A549 (cell line): Measurements from ENCODE around the gene FRS2. TPM values are rescaled to one million over a fixed set of nuclear protein-coding genes. Genes with fewer than 3 reads are reported as not detected.

ENCODE experiments used
- ATAC-seq, 2 experiments: fragments of 200-7000 bp in 1 of 2; fragments of >200 bp in 1 of 2; cut with Nextera tagmentation in 1 of 2; cut with Tn5 transposase in 1 of 2; 3 replicates each; pipeline versions ENCODE4 v1.8.0 to v1.9.1; 2018 to 2020; ENCODE audit warnings: mild to moderate bottlenecking in 1 of 2, moderate library complexity in 1 of 2
- CTCF ChIA-PET: fragments of 300-600 bp; sonication (Branson Sonifier 250); formaldehyde crosslinking; extraction: SDS; loops from one replicate; lab custom pipeline; 2021; ENCODE audit warnings: antibody characterized with exemption, inconsistent platforms; lab: Yijun Ruan, JAX
- POLR2A ChIA-PET: fragments of 350-600 bp; formaldehyde crosslinking; extraction: SDS; loops from one replicate; lab custom pipeline; 2021; ENCODE audit warnings: antibody characterized with exemption, inconsistent platforms; lab: Yijun Ruan, JAX
- DNase-seq, 2 experiments: peaks; one replicate each; pipeline versions ENCODE4 v3.0.0 to v3.0.0-alpha.2; 2011 to 2016; ENCODE audit warnings: low read depth in 1 of 2, low spot score in 1 of 2
- FAIRE-seq: peaks from 2 replicates; lab custom pipeline; 2011; peaks lifted over from hg19 to GRCh38; lab: Jason Lieb, UNC
- H3K27ac ChIP-seq, 2 experiments: fragments of >200 bp; sonication (Bioruptor Twin); formaldehyde crosslinking; 3 replicates each; pipeline ENCODE4 v1.5.1; 2016 to 2017
- H3K4me1 ChIP-seq: fragments of >200 bp; sonication (Bioruptor Twin); formaldehyde crosslinking; 3 replicates; pipeline ENCODE4 v1.6.1; 2016
- H3K4me2 ChIP-seq: fragments of >200 bp; sonication (Bioruptor Twin); formaldehyde crosslinking; 3 replicates; pipeline ENCODE4 v1.6.1; 2016
- H3K4me3 ChIP-seq: fragments of >200 bp; sonication (Bioruptor Twin); formaldehyde crosslinking; 3 replicates; pipeline ENCODE4 v1.5.1; 2016
- H3K9me3 ChIP-seq: fragments of >200 bp; sonication (Bioruptor Twin); formaldehyde crosslinking; 3 replicates; pipeline ENCODE4 v1.6.1; 2016
- BHLHE40 ChIP-seq: IDR thresholded peaks from 2 replicates; pipeline ENCODE4 v1.6.1; 2012; ENCODE audit warnings: low read depth, low read length, inconsistent platforms
- CBX8 ChIP-seq: fragments of 200-600 bp; sonication (generic); IDR thresholded peaks from 2 replicates; pipeline ENCODE4 v1.6.1; 2016
- CHD2 ChIP-seq: fragments of 150-350 bp; IDR thresholded peaks from 2 replicates; pipeline ENCODE4 v1.6.1; 2014; ENCODE audit warnings: low read length; ENCODE audit not compliant: partially characterized antibody
- CHD4 ChIP-seq: fragments of 200-600 bp; sonication (generic); IDR thresholded peaks from 2 replicates; pipeline ENCODE4 v1.6.1; 2016; ENCODE audit warnings: antibody characterized with exemption, mild to moderate bottlenecking, borderline replicate concordance
- CTCF ChIP-seq: fragments of >200 bp; sonication (Bioruptor Twin); formaldehyde crosslinking; IDR thresholded peaks from 3 replicates; pipeline ENCODE4 v1.5.1; 2016
- E2F6 ChIP-seq: IDR thresholded peaks from 2 replicates; pipeline ENCODE4 v1.6.1; 2012; ENCODE audit warnings: low read depth, borderline replicate concordance
- FOSL2 ChIP-seq, 2 experiments: fragments of 450-650 bp in 1 of 2; fragments of >200 bp in 1 of 2; sonication (Bioruptor Twin) in 1 of 2; formaldehyde crosslinking; IDR thresholded peaks; 2 replicates each; pipeline versions ENCODE4 v1.5.0 to v1.6.1; 2016 to 2020; ENCODE audit warnings: mild to moderate bottlenecking in 1 of 2, moderate library complexity in 1 of 2
- FOXS1 ChIP-seq: fragments of 250-450 bp; sonication (Bioruptor Pico); IDR thresholded peaks from 2 replicates; pipeline ENCODE4 v1.5.0; 2020; ENCODE audit warnings: mild to moderate bottlenecking, moderate library complexity
- GATA3 ChIP-seq: IDR thresholded peaks from 2 replicates; pipeline ENCODE4 v1.6.1; 2012; ENCODE audit warnings: borderline replicate concordance
- HDAC2 ChIP-seq: fragments of 200-600 bp; sonication (generic); IDR thresholded peaks from 2 replicates; pipeline ENCODE4 v1.6.1; 2016
- HOXB13 ChIP-seq: fragments of 250-450 bp; sonication (Bioruptor Pico); IDR thresholded peaks from 2 replicates; pipeline ENCODE4 v1.5.0; 2020; ENCODE audit warnings: low read depth, mild to moderate bottlenecking, moderate library complexity
- HOXB5 ChIP-seq: fragments of 250-450 bp; sonication (Bioruptor Pico); IDR thresholded peaks from 2 replicates; pipeline ENCODE4 v1.5.0; 2020; ENCODE audit warnings: mild to moderate bottlenecking, moderate library complexity
- MAX ChIP-seq: IDR thresholded peaks from 2 replicates; pipeline ENCODE4 v1.6.1; 2012
- MAZ ChIP-seq: fragments of 150-350 bp; IDR thresholded peaks from 2 replicates; pipeline ENCODE4 v1.6.1; 2014; ENCODE audit warnings: antibody characterized with exemption, low read depth, low read length, borderline replicate concordance
- PHF8 ChIP-seq: fragments of 200-600 bp; sonication (generic); IDR thresholded peaks from 2 replicates; pipeline ENCODE4 v1.6.1; 2016; ENCODE audit warnings: low read depth, mild to moderate bottlenecking, antibody characterized with exemption, moderate library complexity, borderline replicate concordance
- POLR2A ChIP-seq: IDR thresholded peaks from 2 replicates; pipeline ENCODE4 v1.6.1; 2012; ENCODE audit warnings: mild to moderate bottlenecking, low read length
- POLR2AphosphoS2 ChIP-seq: conservative IDR thresholded peaks from 2 replicates; pipeline ENCODE4 v1.6.1; 2012; ENCODE audit warnings: low read length, improper control_type of control experiment, inconsistent platforms
- RAD21 ChIP-seq, 2 experiments: fragments of >200 bp in 1 of 2; sonication (Bioruptor Twin) in 1 of 2; formaldehyde crosslinking in 1 of 2; IDR thresholded peaks in 1 of 2; conservative IDR thresholded peaks in 1 of 2; 2 replicates in 1 of 2; 3 replicates in 1 of 2; pipeline ENCODE4 v1.6.1; 2012 to 2018; ENCODE audit warnings: inconsistent platforms in 1 of 2
- RARB ChIP-seq: fragments of 250-450 bp; sonication (Bioruptor Pico); IDR thresholded peaks from 2 replicates; pipeline ENCODE4 v1.8.0; 2021; ENCODE audit warnings: mild to moderate bottlenecking, moderate library complexity
- RCOR1 ChIP-seq: fragments of 150-350 bp; IDR thresholded peaks from 2 replicates; pipeline ENCODE4 v1.6.1; 2014; ENCODE audit warnings: antibody characterized with exemption, low read length, low read depth
- RFX5 ChIP-seq: fragments of 450-650 bp; IDR thresholded peaks from 2 replicates; pipeline ENCODE4 v1.7.1; 2014; ENCODE audit warnings: antibody characterized with exemption, mild to moderate bottlenecking, moderate library complexity
- SMC3 ChIP-seq: fragments of >200 bp; sonication (Bioruptor Twin); formaldehyde crosslinking; IDR thresholded peaks from 3 replicates; pipeline ENCODE4 v1.6.1; 2018; ENCODE audit warnings: inconsistent platforms
- ZFP36 ChIP-seq: fragments of 450-650 bp; IDR thresholded peaks from 2 replicates; pipeline ENCODE4 v1.6.1; 2014; ENCODE audit warnings: borderline replicate concordance; ENCODE audit not compliant: partially characterized antibody
- ZNF302 ChIP-seq: fragments of 250-450 bp; sonication (Bioruptor Pico); IDR thresholded peaks from 2 replicates; pipeline ENCODE4 v1.9.0; 2021; ENCODE audit warnings: inconsistent platforms, mild to moderate bottlenecking, moderate library complexity
- ZSCAN20 ChIP-seq: fragments of 250-450 bp; sonication (Bioruptor Pico); IDR thresholded peaks from 2 replicates; pipeline ENCODE4 v1.8.0; 2022; ENCODE audit warnings: mild to moderate bottlenecking, moderate library complexity
- WGBS: methylation state at CpG from one replicate; pipeline ENCODE4 v1.1.6; 2017; ENCODE audit errors: missing lambda C conversion rate; 5-methylcytosine and 5-hydroxymethylcytosine counted together
- polyA plus RNA-seq, 4 experiments: library from polyadenylated mRNA; depleted of rRNA in 3 of 4; stranded (reverse); fragments of >200 nt; fragmentation: RNase III in 1 of 4; extraction: RNeasy Plus Mini Kit Qiagen cat#74134 plus additional on column Dnase treatment in 1 of 4; gene quantifications; 2 replicates in 3 of 4; 3 replicates in 1 of 4; pipeline ENCODE4 v1.2.3, GENCODE V29; 2011 to 2017
- TF ChIP-seq, protein P1 (sequence below): fragments of >200 bp; sonication (Bioruptor Twin); formaldehyde crosslinking; IDR thresholded peaks from 3 replicates; pipeline ENCODE4 v1.6.1; 2016
- TF ChIP-seq, protein P2 (sequence below): fragments of 450-650 bp; IDR thresholded peaks from 2 replicates; pipeline ENCODE4 v1.6.1; 2014; ENCODE audit warnings: antibody characterized with exemption
- TF ChIP-seq, protein P3 (sequence below): fragments of >200 bp; sonication (Bioruptor Twin); formaldehyde crosslinking; IDR thresholded peaks from 2 replicates; pipeline ENCODE4 v1.6.1; 2016
- TF ChIP-seq, protein P4 (sequence below): IDR thresholded peaks from 2 replicates; pipeline ENCODE4 v1.6.1; 2012

The FRS2 gene
- polyA plus RNA-seq, 2 of the 4 experiments (the other 2 are of a cell fraction) = 14.9 to 28.6 TPM

DNA sequence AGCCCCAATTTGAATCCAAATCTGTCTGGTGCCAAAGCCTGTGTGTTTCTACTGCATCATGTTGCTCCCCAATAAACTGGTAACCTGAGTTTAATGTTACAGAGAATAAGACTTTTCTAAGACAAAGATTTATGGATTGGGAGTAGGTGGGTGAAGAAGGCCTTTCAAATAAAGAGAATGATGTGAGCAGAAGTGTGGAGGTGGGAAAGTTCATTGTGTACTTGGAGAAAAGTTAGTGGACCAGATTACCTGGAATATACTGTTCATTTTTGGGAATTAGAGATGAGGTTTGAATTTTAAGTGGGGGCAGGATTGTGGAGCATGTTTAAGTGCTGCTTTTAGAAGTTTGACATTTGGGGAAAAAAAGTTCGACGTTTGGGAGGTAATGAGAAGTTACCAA, 3.1 kb downstream of the FRS2 start:
- CTCF ChIA-PET = no interaction called here

DNA sequence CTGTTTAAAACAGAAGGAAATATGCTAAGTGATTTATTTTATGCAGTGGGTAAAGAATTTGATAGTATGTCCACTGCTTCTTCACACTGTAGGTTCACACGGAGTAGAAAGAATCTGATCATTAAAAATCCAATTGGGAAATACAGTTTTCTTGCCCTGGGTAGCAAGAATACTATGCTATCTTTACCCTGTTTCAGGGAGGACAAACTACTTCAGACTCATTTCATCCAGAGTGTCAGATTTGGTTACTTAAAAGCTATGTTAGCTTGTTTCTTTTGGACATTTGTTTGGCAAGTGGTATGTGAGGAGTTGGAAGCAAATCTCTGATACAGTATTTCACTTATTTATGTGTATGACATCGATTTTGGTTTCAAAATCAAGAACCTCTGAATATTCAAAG, 4.3 kb downstream of the FRS2 start:
- ChIA-PET CTCF (interaction anchor here (0.6 to 1.5 kb wide), 2 partner anchors 97 to 133 kb away, joined by 4 to 5 read pairs; no protein-coding TSS in a partner anchor), POLR2A (no interaction called here)
- no peak for DNase-seq
- Histone ChIP-seq H3K27ac (no peak overlapping the region), H3K9me3 (no peaks in the 10 kb centered on the region), H3K4me3 (no peak overlapping the region), H3K4me1 (peaks cover 60% of the 10 kb centered on the region), H3K4me2 (peak overlapping the region; percentile 84)
- ATAC-seq = no peak
- FAIRE-seq = no peak
- 44% methylated on average over 2 of the region's 2 CpGs for WGBS
- TF ChIP-seq RCOR1 (no peak), RAD21 (conservative IDR thresholded peaks at IDR 0.05 in 1 of 2, IDR thresholded peaks at IDR 0.05 in 1 of 2) (no peak), MAZ (no peak), FOXS1 (CRISPR knock-in tag) (no peak), SMC3 (no peak), CHD4 (no peak), E2F6 (no peak), CHD2 (no peak), CBX8 (no peak), BHLHE40 (no peak), HDAC2 (no peak), PHF8 (no peak), HOXB5 (CRISPR knock-in tag) (no peak), MAX (no peak)
- TF ChIP-seq, protein P1, sequence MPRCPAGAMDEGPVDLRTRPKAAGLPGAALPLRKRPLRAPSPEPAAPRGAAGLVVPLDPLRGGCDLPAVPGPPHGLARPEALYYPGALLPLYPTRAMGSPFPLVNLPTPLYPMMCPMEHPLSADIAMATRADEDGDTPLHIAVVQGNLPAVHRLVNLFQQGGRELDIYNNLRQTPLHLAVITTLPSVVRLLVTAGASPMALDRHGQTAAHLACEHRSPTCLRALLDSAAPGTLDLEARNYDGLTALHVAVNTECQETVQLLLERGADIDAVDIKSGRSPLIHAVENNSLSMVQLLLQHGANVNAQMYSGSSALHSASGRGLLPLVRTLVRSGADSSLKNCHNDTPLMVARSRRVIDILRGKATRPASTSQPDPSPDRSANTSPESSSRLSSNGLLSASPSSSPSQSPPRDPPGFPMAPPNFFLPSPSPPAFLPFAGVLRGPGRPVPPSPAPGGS = no peak
- TF ChIP-seq, protein P2, sequence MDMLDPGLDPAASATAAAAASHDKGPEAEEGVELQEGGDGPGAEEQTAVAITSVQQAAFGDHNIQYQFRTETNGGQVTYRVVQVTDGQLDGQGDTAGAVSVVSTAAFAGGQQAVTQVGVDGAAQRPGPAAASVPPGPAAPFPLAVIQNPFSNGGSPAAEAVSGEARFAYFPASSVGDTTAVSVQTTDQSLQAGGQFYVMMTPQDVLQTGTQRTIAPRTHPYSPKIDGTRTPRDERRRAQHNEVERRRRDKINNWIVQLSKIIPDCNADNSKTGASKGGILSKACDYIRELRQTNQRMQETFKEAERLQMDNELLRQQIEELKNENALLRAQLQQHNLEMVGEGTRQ = no peak

More for the DNA sequence above, 3.1 kb downstream of the FRS2 start:
- FAIRE-seq = no peak
- POLR2A ChIA-PET = no interaction called here
- H3K4me3 ChIP-seq = no peak overlapping the region
- no peaks in the 10 kb centered on the region for H3K9me3 ChIP-seq
- H3K4me2 ChIP-seq = peak overlapping the region; percentile 84; the same call in 2 of the 3 replicates
- TF ChIP-seq PHF8 = no peak
- TF ChIP-seq, protein P3, sequence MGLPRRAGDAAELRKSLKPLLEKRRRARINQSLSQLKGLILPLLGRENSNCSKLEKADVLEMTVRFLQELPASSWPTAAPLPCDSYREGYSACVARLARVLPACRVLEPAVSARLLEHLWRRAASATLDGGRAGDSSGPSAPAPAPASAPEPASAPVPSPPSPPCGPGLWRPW = no peak
- no peak for TF ChIP-seq HOXB13 (CRISPR knock-in tag)
- no peak for TF ChIP-seq FOSL2 (IDR thresholded peaks at IDR 0.05)
- no peak for TF ChIP-seq FOSL2 (CRISPR knock-in tag; IDR thresholded peaks at IDR 0.05)
- TF ChIP-seq, protein P4, sequence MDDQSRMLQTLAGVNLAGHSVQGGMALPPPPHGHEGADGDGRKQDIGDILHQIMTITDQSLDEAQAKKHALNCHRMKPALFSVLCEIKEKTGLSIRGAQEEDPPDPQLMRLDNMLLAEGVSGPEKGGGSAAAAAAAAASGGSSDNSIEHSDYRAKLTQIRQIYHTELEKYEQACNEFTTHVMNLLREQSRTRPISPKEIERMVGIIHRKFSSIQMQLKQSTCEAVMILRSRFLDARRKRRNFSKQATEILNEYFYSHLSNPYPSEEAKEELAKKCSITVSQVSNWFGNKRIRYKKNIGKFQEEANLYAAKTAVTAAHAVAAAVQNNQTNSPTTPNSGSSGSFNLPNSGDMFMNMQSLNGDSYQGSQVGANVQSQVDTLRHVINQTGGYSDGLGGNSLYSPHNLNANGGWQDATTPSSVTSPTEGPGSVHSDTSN = no peak
- TF ChIP-seq CTCF = no peak
- TF ChIP-seq CHD2 = no peak
- TF ChIP-seq ZSCAN20 (CRISPR knock-in tag) = no peak
- TF ChIP-seq POLR2A = no peak
- no peak for TF ChIP-seq GATA3
- no peak for TF ChIP-seq SMC3
- TF ChIP-seq HOXB5 (CRISPR knock-in tag) = no peak
- TF ChIP-seq ZFP36 = no peak
- no peak for TF ChIP-seq RFX5
- no peak for TF ChIP-seq POLR2AphosphoS2
- no peak for TF ChIP-seq ZNF302 (CRISPR knock-in tag)
- no peak for TF ChIP-seq HDAC2
- TF ChIP-seq RAD21 (conservative IDR thresholded peaks at IDR 0.05 in 1 of 2, IDR thresholded peaks at IDR 0.05 in 1 of 2) = no peak
- no peak for TF ChIP-seq RARB (CRISPR knock-in tag)
- TF ChIP-seq, all 56 proteins: peak for 0
- no peak overlapping the region for H3K27ac ChIP-seq
- peaks cover 57% of the 10 kb centered on the region for H3K4me1 ChIP-seq
- no peak for ATAC-seq
- 91% methylated on average over 2 of the region's 2 CpGs for WGBS
- no peak for DNase-seq
